ENCODE results near the gene VMO1.

VMO1 gene

GRCh38 chr17:4751932-4752331 lies 34.2 kb downstream of the VMO1 start:
- DNase-seq = no peak

- DNase-seq = no peak
These were observed 35.6 kb downstream of the VMO1 start for GRCh38 chr17:4750606-4751005.

GRCh38 chr17:4748686-4749085 lies 37.5 kb downstream of the VMO1 start:
- no peak for DNase-seq

GRCh38 chr17:4747847-4748246 lies 38.3 kb downstream of the VMO1 start:
- DNase-seq = no peak

GRCh38 chr17:4744999-4745969 lies 40.9 kb downstream of the VMO1 start:
- no peak for DNase-seq

GRCh38 chr17:4743898-4744297 lies 42.3 kb downstream of the VMO1 start:
- no peak for DNase-seq

GRCh38 chr17:4743216-4743615 lies 42.9 kb downstream of the VMO1 start:
- DNase-seq = no peak

GRCh38 chr17:4742629-4743028 lies 43.5 kb downstream of the VMO1 start:
- no peak for DNase-seq

- DNase-seq = no peak
These were observed 44.0 kb downstream of the VMO1 start for GRCh38 chr17:4742133-4742532.

GRCh38 chr17:4741544-4741943 lies 44.6 kb downstream of the VMO1 start:
- DNase-seq = no peak

- no peak for DNase-seq
These were observed 45.6 kb downstream of the VMO1 start for GRCh38 chr17:4740584-4740983.

- no peak for DNase-seq
These were observed 46.2 kb downstream of the VMO1 start for GRCh38 chr17:4740025-4740351.

GRCh38 chr17:4739122-4740024 lies 46.8 kb downstream of the VMO1 start, which contains the start of the genes CXCL16 and ZMYND15:
CXCL16 (minus strand) TSS chr17:4739928; CDS start chr17:4739339, 589 bp downstream.
ZMYND15 (plus strand) TSS chr17:4739833; CDS start chr17:4740549, 716 bp downstream.
- DNase-seq = peak; percentile 47

- no peak for DNase-seq
These were observed 47.7 kb downstream of the VMO1 start for GRCh38 chr17:4738136-4739121.

- DNase-seq = no peak
These were observed 50.1 kb downstream of the VMO1 start for GRCh38 chr17:4735876-4736651.

Data from stimulated activated naive CD4-positive, alpha-beta T cell treated with Interleukin-2 at 50 U/mL for 16 hours (primary cell).